Endothelial cell of umbilical vein (primary cell): ENCODE results near the gene DAB1. TPM values are rescaled to one million over a fixed set of nuclear protein-coding genes. Genes with fewer than 3 reads are reported as not detected.

ENCODE experiments used
- BruUV-seq: library from RNA; stranded (reverse); fragments of 400-500 nt; replicated peaks from 2 replicates; lab custom pipeline; 2021; lab: Mats Ljungman, UMichigan
- CTCF ChIA-PET: fragments of 300-600, 350-600 bp; sonication (Branson Sonifier 250); formaldehyde crosslinking; loops from one replicate; lab custom pipeline; 2021; ENCODE audit warnings: antibody characterized with exemption, inconsistent platforms; lab: Charles Lee
- POLR2A ChIA-PET: fragments of 300-600, 350-600 bp; sonication (Branson Sonifier 250); formaldehyde crosslinking; loops from one replicate; lab custom pipeline; 2021; ENCODE audit warnings: antibody characterized with exemption, inconsistent platforms; lab: Charles Lee
- DNase-seq: peaks from one replicate; pipeline ENCODE4 v3.0.0-alpha.2; 2011; ENCODE audit warnings: low read depth, low spot score
- FAIRE-seq: peaks from 2 replicates; lab custom pipeline; 2011; peaks lifted over from hg19 to GRCh38; lab: Jason Lieb, UNC
- H2AFZ ChIP-seq: 2 replicates; pipeline ENCODE4 v1.6.0; 2012; ENCODE audit warnings: low read depth, low read length, control low read depth, inconsistent platforms
- H3K27ac ChIP-seq: 2 replicates; pipeline ENCODE4 v1.5.1; 2011; ENCODE audit warnings: low read depth, mild to moderate bottlenecking, control low read depth, low read length, moderate library complexity; ENCODE audit not compliant: insufficient read depth
- H3K27me3 ChIP-seq, 2 experiments: 2 replicates each; pipeline versions ENCODE4 v1.6.0 to v1.6.1; 2011; ENCODE audit warnings: low read length in 2 of 2, mixed read lengths in 1 of 2; ENCODE audit not compliant: control insufficient read depth in 2 of 2, insufficient read depth in 2 of 2
- H3K36me3 ChIP-seq, 2 experiments: 2 replicates in 1 of 2; 3 replicates in 1 of 2; pipeline ENCODE4 v1.5.1; 2011; ENCODE audit warnings: low read length in 2 of 2, mild to moderate bottlenecking in 1 of 2, moderate library complexity in 1 of 2; ENCODE audit not compliant: control insufficient read depth in 2 of 2, insufficient read depth in 2 of 2; ENCODE audit errors: extremely low read depth in 1 of 2
- H3K4me1 ChIP-seq: 3 replicates; pipeline ENCODE4 v1.5.1; 2011; ENCODE audit warnings: mild to moderate bottlenecking, low read length; ENCODE audit not compliant: control insufficient read depth, insufficient read depth; ENCODE audit errors: extremely low read depth
- H3K4me2 ChIP-seq: 2 replicates; pipeline ENCODE4 v1.6.1; 2011; ENCODE audit warnings: low read length, control low read depth, mixed read lengths; ENCODE audit not compliant: insufficient read depth
- H3K4me3 ChIP-seq, 3 experiments: fragments of 200-600 bp in 1 of 3; sonication (generic), shearing (Covaris generic) in 1 of 3; replicated peaks in 1 of 3; 2 replicates each; pipeline ENCODE4 v1.5.1; 2011 to 2016; ENCODE audit warnings: control low read depth in 3 of 3, low read length in 3 of 3, mild to moderate bottlenecking in 2 of 3, inconsistent platforms in 1 of 3, low read depth in 1 of 3, moderate library complexity in 1 of 3; ENCODE audit not compliant: insufficient read depth in 1 of 3
- H3K79me2 ChIP-seq: 2 replicates; pipeline ENCODE4 v1.6.0; 2012; ENCODE audit warnings: low read length, inconsistent platforms; ENCODE audit not compliant: control insufficient read depth, insufficient read depth
- H3K9ac ChIP-seq: replicated peaks from 2 replicates; pipeline ENCODE3; 2011; ENCODE audit warnings: low read length, control low read depth; ENCODE audit not compliant: insufficient read depth; ENCODE audit errors: extremely low read depth
- H3K9me1 ChIP-seq: replicated peaks from 3 replicates; pipeline ENCODE4 v1.6.0; 2011; ENCODE audit warnings: mild to moderate bottlenecking, low read length; ENCODE audit not compliant: control insufficient read depth, insufficient read depth; ENCODE audit errors: extremely low read depth
- H3K9me3 ChIP-seq: replicated peaks from 2 replicates; pipeline ENCODE4 v1.5.1; 2012; ENCODE audit warnings: low read length, inconsistent platforms; ENCODE audit not compliant: control insufficient read depth, insufficient read depth
- H4K20me1 ChIP-seq: replicated peaks from 2 replicates; pipeline ENCODE3; 2011; ENCODE audit warnings: mild to moderate bottlenecking, low read length; ENCODE audit not compliant: control insufficient read depth, insufficient read depth; ENCODE audit errors: extremely low read depth
- EZH2 ChIP-seq: IDR thresholded peaks from 2 replicates; pipeline ENCODE4 v1.6.1; 2012; ENCODE audit warnings: borderline replicate concordance, low read depth, mild to moderate bottlenecking, moderate library complexity, low read length, inconsistent platforms; ENCODE audit not compliant: severe bottlenecking
- FOS ChIP-seq: IDR thresholded peaks from 2 replicates; pipeline ENCODE4 v1.6.1; 2011; ENCODE audit warnings: mild to moderate bottlenecking, low read length, moderate library complexity, borderline replicate concordance; ENCODE audit not compliant: insufficient read depth
- GATA2 ChIP-seq: IDR thresholded peaks from 2 replicates; pipeline ENCODE4 v1.7.0; 2011; ENCODE audit warnings: low read depth, mild to moderate bottlenecking, moderate library complexity, mixed read lengths, low read length; ENCODE audit not compliant: insufficient read length, insufficient read depth
- JUN ChIP-seq: IDR thresholded peaks from 2 replicates; pipeline ENCODE4 v1.6.1; 2011; ENCODE audit warnings: borderline replicate concordance, low read depth; ENCODE audit not compliant: insufficient read length, insufficient read depth
- MYC ChIP-seq: IDR thresholded peaks from one replicate; pipeline ENCODE4 v1.6.1; 2011; ENCODE audit warnings: mild to moderate bottlenecking, low read depth, low read length
- POLR2A ChIP-seq: IDR thresholded peaks from 2 replicates; pipeline ENCODE4 v1.6.1; 2012; ENCODE audit warnings: low read depth, mild to moderate bottlenecking, control low read depth, low read length
- POLR2AphosphoS5 ChIP-seq: IDR thresholded peaks from 2 replicates; pipeline ENCODE4 v1.6.1; 2012; ENCODE audit warnings: low read depth, mild to moderate bottlenecking, control low read depth, low read length, moderate library complexity; ENCODE audit not compliant: insufficient read depth
- dilution Hi-C: fragments of 300-500 bp; cut with MboI; formaldehyde crosslinking; loops from one replicate; pipeline ENCODE4 v1.15.0; 2019; ENCODE audit warnings: low sequenced_read_pairs; ENCODE audit not compliant: extremely low pct_ligation_motif_present
- intact Hi-C: fragments of 100-400 bp; cut with micrococcal nuclease; formaldehyde crosslinking; loops from one replicate; pipeline ENCODE4 v1.10.0; 2022
- polyA plus RNA-seq, 4 experiments: library from polyadenylated mRNA; depleted of rRNA in 3 of 4; stranded (reverse) in 3 of 4; unstranded in 1 of 4; fragments of >200 nt; gene quantifications; 2 replicates each; pipeline versions ENCODE4 v1.2.1 to v1.2.3, GENCODE V29; 2011 to 2012; ENCODE audit warnings: missing spikeins in 1 of 4
- total RNA-seq: library from RNA; stranded (reverse); gene quantifications from 2 replicates; pipeline ENCODE4 v1.2.3, GENCODE V29; 2021
- TF ChIP-seq, protein P1 (sequence below), 2 donors: IDR thresholded peaks; 1 replicate in 1 of 2; 2 replicates in 1 of 2; pipeline ENCODE4 v1.5.1; 2011; ENCODE audit warnings: low read length in 2 of 2, mild to moderate bottlenecking in 2 of 2, moderate library complexity in 2 of 2, control low read depth in 1 of 2, inconsistent platforms in 1 of 2, low read depth in 1 of 2; ENCODE audit not compliant: insufficient read depth in 1 of 2; ENCODE audit errors: extremely low read depth in 1 of 2
- TF ChIP-seq, protein P2 (sequence below): IDR thresholded peaks from 2 replicates; pipeline ENCODE4 v1.6.1; 2011; ENCODE audit not compliant: insufficient read depth, insufficient read length

DAB1 gene
- total and polyA plus RNA-seq, 2 donors (not counting 3 experiments of a cell fraction or from before 2014, with no cell fraction given) = not detected

DNA sequence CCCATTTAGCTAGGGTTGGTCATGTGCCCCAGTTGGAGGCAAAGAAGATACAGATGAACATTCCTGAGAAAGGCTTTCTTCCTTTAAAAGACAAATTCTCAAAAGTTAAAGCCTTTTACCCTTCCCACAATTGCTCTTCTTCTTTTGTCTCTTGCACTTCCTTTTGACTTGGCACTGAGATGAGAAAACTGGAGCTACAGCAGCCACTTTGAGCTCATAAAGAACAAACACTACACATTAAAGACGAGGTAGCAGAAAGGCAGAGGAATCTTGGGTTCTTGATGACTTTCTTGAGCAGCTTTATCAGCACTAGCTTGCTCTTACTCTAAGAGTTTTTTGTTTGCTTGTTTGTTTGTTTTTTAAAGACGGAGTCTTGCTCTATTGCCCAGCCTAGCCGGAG lies 92.2 kb downstream of the DAB1 start:
- H3K9me1 ChIP-seq = no peaks in the 10 kb centered on the region
- DNase-seq = no peak
- no peaks in the 10 kb centered on the region for H4K20me1 ChIP-seq
- no peaks in the 10 kb centered on the region for H3K4me1 ChIP-seq
- ChIA-PET CTCF (no interaction called here), POLR2A (no interaction called here)
- H3K36me3 ChIP-seq = no peaks in the 10 kb centered on the region
- intact Hi-C loops = no loop called here
- H3K9me3 ChIP-seq = no peaks in the 10 kb centered on the region
- dilution Hi-C loops = no loop called here
- no peak overlapping the region for H2AFZ ChIP-seq
- H3K4me3 ChIP-seq = no peak overlapping the region
- H3K27ac ChIP-seq = no peak overlapping the region
- H3K79me2 ChIP-seq = no peaks in the 10 kb centered on the region
- H3K4me2 ChIP-seq = no peak overlapping the region
- FAIRE-seq = no peak
- BruUV-seq = no TSS peak
- H3K27me3 ChIP-seq = no peaks in the 10 kb centered on the region
- H3K9ac ChIP-seq = no peak overlapping the region
- no peak for TF ChIP-seq POLR2A
- no peak for TF ChIP-seq JUN
- no peak for TF ChIP-seq GATA2
- no peak for TF ChIP-seq EZH2
- TF ChIP-seq, protein P1, sequence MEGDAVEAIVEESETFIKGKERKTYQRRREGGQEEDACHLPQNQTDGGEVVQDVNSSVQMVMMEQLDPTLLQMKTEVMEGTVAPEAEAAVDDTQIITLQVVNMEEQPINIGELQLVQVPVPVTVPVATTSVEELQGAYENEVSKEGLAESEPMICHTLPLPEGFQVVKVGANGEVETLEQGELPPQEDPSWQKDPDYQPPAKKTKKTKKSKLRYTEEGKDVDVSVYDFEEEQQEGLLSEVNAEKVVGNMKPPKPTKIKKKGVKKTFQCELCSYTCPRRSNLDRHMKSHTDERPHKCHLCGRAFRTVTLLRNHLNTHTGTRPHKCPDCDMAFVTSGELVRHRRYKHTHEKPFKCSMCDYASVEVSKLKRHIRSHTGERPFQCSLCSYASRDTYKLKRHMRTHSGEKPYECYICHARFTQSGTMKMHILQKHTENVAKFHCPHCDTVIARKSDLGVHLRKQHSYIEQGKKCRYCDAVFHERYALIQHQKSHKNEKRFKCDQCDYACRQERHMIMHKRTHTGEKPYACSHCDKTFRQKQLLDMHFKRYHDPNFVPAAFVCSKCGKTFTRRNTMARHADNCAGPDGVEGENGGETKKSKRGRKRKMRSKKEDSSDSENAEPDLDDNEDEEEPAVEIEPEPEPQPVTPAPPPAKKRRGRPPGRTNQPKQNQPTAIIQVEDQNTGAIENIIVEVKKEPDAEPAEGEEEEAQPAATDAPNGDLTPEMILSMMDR (IDR thresholded peaks at IDR 0.05; ENCODE audit: extremely low read depth in 1 of 2, insufficient read depth in 1 of 2, low read depth in 1 of 2, low read length in 2 of 2) = no peak
- TF ChIP-seq, protein P2, sequence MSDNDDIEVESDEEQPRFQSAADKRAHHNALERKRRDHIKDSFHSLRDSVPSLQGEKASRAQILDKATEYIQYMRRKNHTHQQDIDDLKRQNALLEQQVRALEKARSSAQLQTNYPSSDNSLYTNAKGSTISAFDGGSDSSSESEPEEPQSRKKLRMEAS = no peak
- TF ChIP-seq MYC = no peak
- no peak for TF ChIP-seq FOS
- no peak for TF ChIP-seq POLR2AphosphoS5
